Myocyte (in vitro differentiated cells): ENCODE measurements around the gene CPED1. TPM values are rescaled to one million over a fixed set of nuclear protein-coding genes. Genes with fewer than 3 reads are reported as not detected.
"Not testable (repeated sequence)": the region's sequence is repeated elsewhere in the genome, so short reads cannot be mapped to it uniquely, and the experiment has no call there.

Experiments used
- DNase-seq: peaks from one replicate; pipeline ENCODE4 v3.0.0-alpha.2; 2012; ENCODE audit warnings: low read depth
- total RNA-seq: library from RNA; depleted of rRNA; stranded (reverse); fragments of >200 nt; gene quantifications from 2 replicates; pipeline ENCODE4 v1.2.3, GENCODE V29; 2014

CPED1 gene
- total RNA-seq, 1 donor from 2014 or later = 26.5 TPM

- no peak for DNase-seq
These were observed 287.8 kb downstream of the CPED1 start for GRCh38 chr7:121276313-121276712.

- peak; percentile 48 for DNase-seq
These were observed 289.9 kb downstream of the CPED1 start for GRCh38 chr7:121278120-121279021.

- peak; percentile 22 for DNase-seq
These were observed 290.6 kb downstream of the CPED1 start for GRCh38 chr7:121279060-121279620.

GRCh38 chr7:121279822-121280221 lies 291.3 kb downstream of the CPED1 start:
- no peak for DNase-seq

- no peak for DNase-seq
These were observed 292.1 kb downstream of the CPED1 start for GRCh38 chr7:121280656-121281055.

- DNase-seq = no peak
These were observed 293.6 kb downstream of the CPED1 start for GRCh38 chr7:121282129-121282528.

- DNase-seq = no peak
These were observed 296.7 kb downstream of the CPED1 start for GRCh38 chr7:121285066-121285667.

- DNase-seq = no peak
These were observed 297.7 kb downstream of the CPED1 start for GRCh38 chr7:121286186-121286585.

- no peak for DNase-seq
These were observed 298.5 kb downstream of the CPED1 start for GRCh38 chr7:121286742-121287734.

- DNase-seq = peak; percentile 56
These were observed 300.4 kb downstream of the CPED1 start for GRCh38 chr7:121288894-121289293.

- not testable (repeated sequence) for DNase-seq
These were observed 301.4 kb downstream of the CPED1 start for GRCh38 chr7:121289930-121290329.

GRCh38 chr7:121294448-121294992 lies 306.0 kb downstream of the CPED1 start:
- no peak for DNase-seq

GRCh38 chr7:121297843-121298242 lies 309.3 kb downstream of the CPED1 start:
- DNase-seq = no peak

GRCh38 chr7:121298831-121299239 lies 310.3 kb downstream of the CPED1 start:
- DNase-seq = no peak

GRCh38 chr7:121300685-121301420 lies 312.3 kb downstream of the CPED1 start:
- DNase-seq = no peak

GRCh38 chr7:121301446-121302213 lies 313.1 kb downstream of the CPED1 start:
- peak; percentile 62 for DNase-seq

- DNase-seq = peak; percentile 68
These were observed 313.8 kb downstream of the CPED1 start for GRCh38 chr7:121302214-121302745.

- no peak for DNase-seq
These were observed 315.1 kb downstream of the CPED1 start for GRCh38 chr7:121303422-121304101.
